Fibroblast of lung (primary cell): Measurements from ENCODE around the gene TMEM121B.

Experiments used
- EZH2 ChIP-seq: IDR thresholded peaks from 2 replicates; pipeline ENCODE4 v1.5.1; 2012; ENCODE audit warnings: low read length, control low read depth, mild to moderate bottlenecking; ENCODE audit errors: missing control alignments
- TF ChIP-seq, protein P1 (sequence below), 2 donors: IDR thresholded peaks in 1 of 2; conservative IDR thresholded peaks in 1 of 2; 1 replicate in 1 of 2; 2 replicates in 1 of 2; pipeline ENCODE4 v1.5.1; 2011 to 2012; ENCODE audit warnings: low read length in 2 of 2, control low read depth in 1 of 2, inconsistent platforms in 1 of 2, low read depth in 1 of 2, mild to moderate bottlenecking in 1 of 2

DNA sequence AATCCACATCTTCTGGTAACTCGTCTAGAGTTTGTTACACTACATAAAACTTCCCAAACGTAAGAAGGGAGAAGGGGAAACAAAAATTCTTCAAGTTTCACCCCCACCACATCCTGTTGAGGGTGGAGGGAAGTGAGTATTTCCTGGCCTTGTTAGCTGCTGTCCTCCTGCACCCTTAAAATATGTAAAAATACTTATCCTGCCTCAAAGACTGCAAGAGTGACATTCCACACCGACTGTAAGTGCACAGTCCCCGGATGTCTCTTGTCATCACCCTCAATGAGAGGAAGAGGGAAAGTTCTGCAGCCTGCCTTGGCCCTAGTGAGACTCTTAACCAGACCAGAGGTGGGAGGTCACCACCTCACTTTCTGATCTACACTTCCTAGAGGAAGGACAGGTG is 3.3 kb downstream of the TMEM121B start:
- TF ChIP-seq, protein P1, sequence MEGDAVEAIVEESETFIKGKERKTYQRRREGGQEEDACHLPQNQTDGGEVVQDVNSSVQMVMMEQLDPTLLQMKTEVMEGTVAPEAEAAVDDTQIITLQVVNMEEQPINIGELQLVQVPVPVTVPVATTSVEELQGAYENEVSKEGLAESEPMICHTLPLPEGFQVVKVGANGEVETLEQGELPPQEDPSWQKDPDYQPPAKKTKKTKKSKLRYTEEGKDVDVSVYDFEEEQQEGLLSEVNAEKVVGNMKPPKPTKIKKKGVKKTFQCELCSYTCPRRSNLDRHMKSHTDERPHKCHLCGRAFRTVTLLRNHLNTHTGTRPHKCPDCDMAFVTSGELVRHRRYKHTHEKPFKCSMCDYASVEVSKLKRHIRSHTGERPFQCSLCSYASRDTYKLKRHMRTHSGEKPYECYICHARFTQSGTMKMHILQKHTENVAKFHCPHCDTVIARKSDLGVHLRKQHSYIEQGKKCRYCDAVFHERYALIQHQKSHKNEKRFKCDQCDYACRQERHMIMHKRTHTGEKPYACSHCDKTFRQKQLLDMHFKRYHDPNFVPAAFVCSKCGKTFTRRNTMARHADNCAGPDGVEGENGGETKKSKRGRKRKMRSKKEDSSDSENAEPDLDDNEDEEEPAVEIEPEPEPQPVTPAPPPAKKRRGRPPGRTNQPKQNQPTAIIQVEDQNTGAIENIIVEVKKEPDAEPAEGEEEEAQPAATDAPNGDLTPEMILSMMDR (conservative IDR thresholded peaks at IDR 0.05 in 1 of 2, IDR thresholded peaks at IDR 0.05 in 1 of 2; ENCODE audit: low read depth in 1 of 2, low read length in 2 of 2), result no peak
- TF ChIP-seq EZH2, result no peak
